ENCODE results near the gene LINGO1. TPM values are rescaled to one million over a fixed set of nuclear protein-coding genes. Genes with fewer than 3 reads are reported as not detected.

The LINGO1 gene
- total RNA-seq, 1 experiment from 2014 or later, result 51.3 TPM

DNA sequence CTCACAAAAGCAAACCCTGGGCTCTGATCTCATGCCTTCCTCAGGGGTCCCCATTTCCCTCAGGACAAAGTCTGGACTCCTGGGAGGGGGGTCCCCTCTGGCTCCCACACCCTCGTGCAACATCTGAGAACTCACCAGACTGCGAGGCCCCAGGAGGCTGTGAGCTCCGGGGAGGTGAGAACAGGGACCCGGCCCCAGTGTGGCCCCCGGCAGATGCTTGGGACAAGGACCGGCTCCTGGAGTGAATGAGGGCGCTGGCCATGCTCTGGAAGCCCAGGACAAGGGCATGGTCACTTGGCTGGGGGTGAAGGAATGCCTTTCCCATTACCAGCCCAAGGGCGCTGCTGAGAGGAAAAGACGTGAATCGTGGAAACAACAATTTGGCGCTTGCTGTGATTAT lies 48.0 kb downstream of the LINGO1 start:
- no peak overlapping the region for H3K27ac Mint-ChIP-seq
- H3K36me3 Mint-ChIP-seq, result no peaks in the 10 kb centered on the region
- H3K27me3 Mint-ChIP-seq (ENCODE audit: low read depth), result no peaks in the 10 kb centered on the region
- ATAC-seq (no peak; the same call in 1 of the 2 replicates), DNase-seq (ENCODE audit: low spot score) (no peak)
- H3K9me3 Mint-ChIP-seq, result no peaks in the 10 kb centered on the region
- ChIA-PET POLR2A (no interaction called here), CTCF (interaction anchor here (0.9 to 2.0 kb wide), 10 partner anchors 15 to 70 kb away, joined by 3 to 13 read pairs (median 4); no protein-coding TSS in a partner anchor)
- TF ChIP-seq ZNF512 (CRISPR knock-in tag; IDR thresholded peaks at IDR 0.05; ENCODE audit: borderline replicate concordance), result no peak
- TF ChIP-seq CDX4 (CRISPR knock-in tag; IDR thresholded peaks at IDR 0.05; ENCODE audit: borderline replicate concordance), result no peak
- no peak for TF ChIP-seq NFE2L1 (CRISPR knock-in tag; IDR thresholded peaks at IDR 0.05)
- TF ChIP-seq, protein P1, sequence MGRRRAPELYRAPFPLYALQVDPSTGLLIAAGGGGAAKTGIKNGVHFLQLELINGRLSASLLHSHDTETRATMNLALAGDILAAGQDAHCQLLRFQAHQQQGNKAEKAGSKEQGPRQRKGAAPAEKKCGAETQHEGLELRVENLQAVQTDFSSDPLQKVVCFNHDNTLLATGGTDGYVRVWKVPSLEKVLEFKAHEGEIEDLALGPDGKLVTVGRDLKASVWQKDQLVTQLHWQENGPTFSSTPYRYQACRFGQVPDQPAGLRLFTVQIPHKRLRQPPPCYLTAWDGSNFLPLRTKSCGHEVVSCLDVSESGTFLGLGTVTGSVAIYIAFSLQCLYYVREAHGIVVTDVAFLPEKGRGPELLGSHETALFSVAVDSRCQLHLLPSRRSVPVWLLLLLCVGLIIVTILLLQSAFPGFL (CRISPR knock-in tag; IDR thresholded peaks at IDR 0.05; ENCODE audit: borderline replicate concordance), result no peak
- no peak for TF ChIP-seq KAT7 (CRISPR knock-in tag; IDR thresholded peaks at IDR 0.05; ENCODE audit: borderline replicate concordance)
- TF ChIP-seq, protein P2, sequence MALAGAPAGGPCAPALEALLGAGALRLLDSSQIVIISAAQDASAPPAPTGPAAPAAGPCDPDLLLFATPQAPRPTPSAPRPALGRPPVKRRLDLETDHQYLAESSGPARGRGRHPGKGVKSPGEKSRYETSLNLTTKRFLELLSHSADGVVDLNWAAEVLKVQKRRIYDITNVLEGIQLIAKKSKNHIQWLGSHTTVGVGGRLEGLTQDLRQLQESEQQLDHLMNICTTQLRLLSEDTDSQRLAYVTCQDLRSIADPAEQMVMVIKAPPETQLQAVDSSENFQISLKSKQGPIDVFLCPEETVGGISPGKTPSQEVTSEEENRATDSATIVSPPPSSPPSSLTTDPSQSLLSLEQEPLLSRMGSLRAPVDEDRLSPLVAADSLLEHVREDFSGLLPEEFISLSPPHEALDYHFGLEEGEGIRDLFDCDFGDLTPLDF (CRISPR knock-in tag; IDR thresholded peaks at IDR 0.05), result no peak
- TF ChIP-seq, protein P3, sequence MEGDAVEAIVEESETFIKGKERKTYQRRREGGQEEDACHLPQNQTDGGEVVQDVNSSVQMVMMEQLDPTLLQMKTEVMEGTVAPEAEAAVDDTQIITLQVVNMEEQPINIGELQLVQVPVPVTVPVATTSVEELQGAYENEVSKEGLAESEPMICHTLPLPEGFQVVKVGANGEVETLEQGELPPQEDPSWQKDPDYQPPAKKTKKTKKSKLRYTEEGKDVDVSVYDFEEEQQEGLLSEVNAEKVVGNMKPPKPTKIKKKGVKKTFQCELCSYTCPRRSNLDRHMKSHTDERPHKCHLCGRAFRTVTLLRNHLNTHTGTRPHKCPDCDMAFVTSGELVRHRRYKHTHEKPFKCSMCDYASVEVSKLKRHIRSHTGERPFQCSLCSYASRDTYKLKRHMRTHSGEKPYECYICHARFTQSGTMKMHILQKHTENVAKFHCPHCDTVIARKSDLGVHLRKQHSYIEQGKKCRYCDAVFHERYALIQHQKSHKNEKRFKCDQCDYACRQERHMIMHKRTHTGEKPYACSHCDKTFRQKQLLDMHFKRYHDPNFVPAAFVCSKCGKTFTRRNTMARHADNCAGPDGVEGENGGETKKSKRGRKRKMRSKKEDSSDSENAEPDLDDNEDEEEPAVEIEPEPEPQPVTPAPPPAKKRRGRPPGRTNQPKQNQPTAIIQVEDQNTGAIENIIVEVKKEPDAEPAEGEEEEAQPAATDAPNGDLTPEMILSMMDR (IDR thresholded peaks at IDR 0.05), result no peak
- no peak for TF ChIP-seq TP53 (CRISPR knock-in tag; IDR thresholded peaks at IDR 0.05)
- no peak for TF ChIP-seq USF2 (CRISPR knock-in tag; IDR thresholded peaks at IDR 0.05)
- TF ChIP-seq FOXK1 (CRISPR knock-in tag; IDR thresholded peaks at IDR 0.05), result no peak
- no peak for TF ChIP-seq SP1 (CRISPR knock-in tag; conservative IDR thresholded peaks at IDR 0.05)
- H3K4me1 Mint-ChIP-seq, result peaks cover 7% of the 10 kb centered on the region; the same call in 1 of the 2 replicates
- H3K4me3 Mint-ChIP-seq, result no peak overlapping the region

- CTCF ChIA-PET, result interaction anchor here (0.6 to 2.0 kb wide), 17 partner anchors 9 to 560 kb away, joined by 3 to 13 read pairs (median 3); no protein-coding TSS in a partner anchor
- peak; percentile 53 for DNase-seq (ENCODE audit: low spot score)
These were observed 48.5 kb downstream of the LINGO1 start for GRCh38 chr15:77584201-77584600.

More at GRCh38 chr15:77584201-77584600, 48.5 kb downstream of the LINGO1 start:
- H3K27me3 Mint-ChIP-seq (ENCODE audit: low read depth), result no peaks in the 10 kb centered on the region
- H3K4me1 Mint-ChIP-seq, result peaks cover 5% of the 10 kb centered on the region; the same call in 1 of the 2 replicates
- no peak overlapping the region for H3K27ac Mint-ChIP-seq
- H3K4me3 Mint-ChIP-seq, result no peak overlapping the region
- no peaks in the 10 kb centered on the region for H3K9me3 Mint-ChIP-seq
- POLR2A ChIA-PET, result no interaction called here
- peak; percentile 94 for ATAC-seq
- TF ChIP-seq EMX1 (CRISPR knock-in tag; IDR thresholded peaks at IDR 0.05), result no peak
- TF ChIP-seq, protein P4, sequence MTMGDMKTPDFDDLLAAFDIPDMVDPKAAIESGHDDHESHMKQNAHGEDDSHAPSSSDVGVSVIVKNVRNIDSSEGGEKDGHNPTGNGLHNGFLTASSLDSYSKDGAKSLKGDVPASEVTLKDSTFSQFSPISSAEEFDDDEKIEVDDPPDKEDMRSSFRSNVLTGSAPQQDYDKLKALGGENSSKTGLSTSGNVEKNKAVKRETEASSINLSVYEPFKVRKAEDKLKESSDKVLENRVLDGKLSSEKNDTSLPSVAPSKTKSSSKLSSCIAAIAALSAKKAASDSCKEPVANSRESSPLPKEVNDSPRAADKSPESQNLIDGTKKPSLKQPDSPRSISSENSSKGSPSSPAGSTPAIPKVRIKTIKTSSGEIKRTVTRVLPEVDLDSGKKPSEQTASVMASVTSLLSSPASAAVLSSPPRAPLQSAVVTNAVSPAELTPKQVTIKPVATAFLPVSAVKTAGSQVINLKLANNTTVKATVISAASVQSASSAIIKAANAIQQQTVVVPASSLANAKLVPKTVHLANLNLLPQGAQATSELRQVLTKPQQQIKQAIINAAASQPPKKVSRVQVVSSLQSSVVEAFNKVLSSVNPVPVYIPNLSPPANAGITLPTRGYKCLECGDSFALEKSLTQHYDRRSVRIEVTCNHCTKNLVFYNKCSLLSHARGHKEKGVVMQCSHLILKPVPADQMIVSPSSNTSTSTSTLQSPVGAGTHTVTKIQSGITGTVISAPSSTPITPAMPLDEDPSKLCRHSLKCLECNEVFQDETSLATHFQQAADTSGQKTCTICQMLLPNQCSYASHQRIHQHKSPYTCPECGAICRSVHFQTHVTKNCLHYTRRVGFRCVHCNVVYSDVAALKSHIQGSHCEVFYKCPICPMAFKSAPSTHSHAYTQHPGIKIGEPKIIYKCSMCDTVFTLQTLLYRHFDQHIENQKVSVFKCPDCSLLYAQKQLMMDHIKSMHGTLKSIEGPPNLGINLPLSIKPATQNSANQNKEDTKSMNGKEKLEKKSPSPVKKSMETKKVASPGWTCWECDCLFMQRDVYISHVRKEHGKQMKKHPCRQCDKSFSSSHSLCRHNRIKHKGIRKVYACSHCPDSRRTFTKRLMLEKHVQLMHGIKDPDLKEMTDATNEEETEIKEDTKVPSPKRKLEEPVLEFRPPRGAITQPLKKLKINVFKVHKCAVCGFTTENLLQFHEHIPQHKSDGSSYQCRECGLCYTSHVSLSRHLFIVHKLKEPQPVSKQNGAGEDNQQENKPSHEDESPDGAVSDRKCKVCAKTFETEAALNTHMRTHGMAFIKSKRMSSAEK (CRISPR knock-in tag; IDR thresholded peaks at IDR 0.05; ENCODE audit: borderline replicate concordance), result no peak
- H3K36me3 Mint-ChIP-seq, result no peaks in the 10 kb centered on the region

Measured in WTC11 (cell line).